ENCODE results near the gene HSPG2.
"Not testable (repeated sequence)": the region's sequence is repeated elsewhere in the genome, so short reads cannot be mapped to it uniquely, and the experiment has no call there.

The HSPG2 gene

GRCh38 chr1:21781815-21782348 is 155.2 kb downstream of the HSPG2 start:
- DNase-seq: peak; percentile 64

GRCh38 chr1:21779613-21780521 is 157.2 kb downstream of the HSPG2 start:
- no peak for DNase-seq

GRCh38 chr1:21778405-21778727 is 158.7 kb downstream of the HSPG2 start:
- no peak for DNase-seq

GRCh38 chr1:21776925-21777324 is 160.2 kb downstream of the HSPG2 start:
- not testable (repeated sequence) for DNase-seq

GRCh38 chr1:21775985-21776562 is 161.0 kb downstream of the HSPG2 start:
- DNase-seq: no peak

GRCh38 chr1:21775550-21775914 is 161.6 kb downstream of the HSPG2 start:
- no peak for DNase-seq

- DNase-seq: no peak
These were observed 162.1 kb downstream of the HSPG2 start for GRCh38 chr1:21774835-21775549.

- DNase-seq: no peak
These were observed 163.5 kb downstream of the HSPG2 start for GRCh38 chr1:21773585-21773984.
